ENCODE results near the gene C3orf38.
"Not testable (repeated sequence)": the region's sequence is repeated elsewhere in the genome, so short reads cannot be mapped to it uniquely, and the experiment has no call there.

Gene C3orf38

DNA sequence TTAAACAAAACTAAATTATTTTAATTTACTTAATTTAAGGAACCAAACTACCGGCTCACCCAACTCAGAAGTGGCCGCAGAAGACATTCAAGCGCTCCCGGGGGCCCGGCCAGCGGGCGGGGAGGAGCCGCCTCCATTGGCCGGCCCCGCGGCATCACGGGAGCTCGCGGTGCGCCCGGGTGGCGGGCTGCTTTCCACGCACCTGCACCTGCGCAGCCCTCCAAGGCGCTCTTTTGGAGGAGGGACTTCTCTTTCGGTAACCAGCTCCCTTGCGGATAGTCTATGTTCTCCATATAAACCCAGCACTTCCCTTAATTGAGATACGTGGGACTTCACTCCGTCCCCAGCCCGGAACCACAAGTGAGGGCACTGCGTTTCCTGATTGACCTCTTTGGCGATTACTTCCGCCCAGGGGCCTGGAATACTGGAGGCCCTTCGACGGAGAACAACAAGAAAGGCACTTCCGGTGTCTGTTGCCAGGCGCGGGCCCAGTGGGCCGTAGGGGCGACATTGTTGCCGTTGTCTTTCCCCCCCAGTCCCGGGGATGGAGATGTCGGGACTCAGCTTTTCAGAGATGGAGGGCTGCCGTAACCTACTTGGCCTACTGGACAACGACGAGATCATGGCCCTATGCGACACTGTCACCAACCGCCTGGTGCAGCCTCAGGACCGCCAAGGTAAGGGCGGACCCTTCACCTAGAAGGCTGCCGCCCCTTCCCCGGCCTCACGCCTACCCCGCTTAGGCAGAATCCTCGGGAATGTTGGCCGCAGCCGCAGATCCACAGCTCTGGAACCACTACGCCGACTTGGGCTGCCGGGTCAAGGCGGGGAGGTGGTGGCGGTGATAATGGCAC lies at the start of gene C3orf38:
Gene C3orf38, plus strand, starts transcription at position 451 of the 854 bp plus-strand sequence. Its CDS starts 94 bp downstream, at position 545.
- peak; percentile 81 to 86 for DNase-seq (ENCODE audit: low read depth in 2 of 2)

DNA sequence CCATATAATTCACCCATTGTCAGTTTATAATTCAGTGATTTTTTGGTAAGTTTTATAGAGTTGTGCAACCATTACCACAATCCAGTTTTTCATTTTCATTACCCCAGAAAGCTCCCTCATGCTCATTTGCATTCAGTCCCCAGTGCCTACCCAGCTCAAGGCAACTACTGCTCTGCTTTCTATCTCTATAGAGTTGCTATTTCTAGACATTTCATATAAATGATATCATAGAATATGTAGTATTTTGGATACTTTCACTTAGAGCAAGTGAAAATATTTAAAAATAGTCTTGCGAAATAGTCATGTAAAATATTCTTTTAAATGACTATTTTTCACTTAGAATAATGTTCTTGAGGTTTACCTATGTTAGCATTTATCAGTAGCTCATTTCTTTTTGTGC lies 48.6 kb upstream of the C3orf38 start:
- no peak for DNase-seq (ENCODE audit: low read depth in 2 of 2)

DNA sequence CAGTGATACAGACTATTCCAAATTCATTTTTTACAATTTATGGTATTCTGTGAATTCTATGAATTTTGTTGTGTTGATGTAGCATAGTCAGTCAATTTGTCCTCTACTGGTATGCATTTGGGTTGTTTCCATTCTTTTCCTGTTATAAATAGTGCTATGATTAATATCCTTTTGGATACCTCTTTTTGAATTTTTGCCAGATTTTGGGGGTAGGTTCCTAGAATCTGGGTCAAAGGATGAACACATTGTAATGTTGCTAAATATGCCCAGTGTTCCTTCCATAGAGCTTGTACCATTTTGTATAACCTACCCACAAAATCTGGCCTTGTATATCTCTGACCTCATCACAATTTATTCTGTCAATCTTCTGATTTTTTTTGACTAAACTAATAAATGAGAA lies 44.4 kb upstream of the C3orf38 start:
- DNase-seq (ENCODE audit: low read depth in 2 of 2), result peak in 1 of 2 experiments; percentile 4

DNA sequence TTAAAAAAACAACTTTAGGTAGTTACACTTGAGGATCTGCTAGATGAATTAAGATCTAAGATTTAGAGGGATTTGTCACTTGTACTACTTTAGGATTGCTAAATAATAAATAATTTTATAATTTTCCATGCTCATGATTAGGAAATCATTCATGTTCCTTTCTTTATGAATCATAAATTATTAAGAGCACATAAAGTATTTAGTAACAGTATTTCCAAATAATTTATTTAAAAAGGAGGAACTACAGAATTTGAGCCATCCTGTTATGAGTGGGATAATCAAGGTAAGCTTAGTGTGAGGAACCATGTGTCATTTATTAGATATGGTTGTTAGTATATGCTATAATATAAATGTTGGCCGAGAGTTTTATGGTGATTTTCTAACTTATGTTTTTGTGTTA lies 37.5 kb upstream of the C3orf38 start:
- no peak for DNase-seq (ENCODE audit: low read depth in 2 of 2)

DNA sequence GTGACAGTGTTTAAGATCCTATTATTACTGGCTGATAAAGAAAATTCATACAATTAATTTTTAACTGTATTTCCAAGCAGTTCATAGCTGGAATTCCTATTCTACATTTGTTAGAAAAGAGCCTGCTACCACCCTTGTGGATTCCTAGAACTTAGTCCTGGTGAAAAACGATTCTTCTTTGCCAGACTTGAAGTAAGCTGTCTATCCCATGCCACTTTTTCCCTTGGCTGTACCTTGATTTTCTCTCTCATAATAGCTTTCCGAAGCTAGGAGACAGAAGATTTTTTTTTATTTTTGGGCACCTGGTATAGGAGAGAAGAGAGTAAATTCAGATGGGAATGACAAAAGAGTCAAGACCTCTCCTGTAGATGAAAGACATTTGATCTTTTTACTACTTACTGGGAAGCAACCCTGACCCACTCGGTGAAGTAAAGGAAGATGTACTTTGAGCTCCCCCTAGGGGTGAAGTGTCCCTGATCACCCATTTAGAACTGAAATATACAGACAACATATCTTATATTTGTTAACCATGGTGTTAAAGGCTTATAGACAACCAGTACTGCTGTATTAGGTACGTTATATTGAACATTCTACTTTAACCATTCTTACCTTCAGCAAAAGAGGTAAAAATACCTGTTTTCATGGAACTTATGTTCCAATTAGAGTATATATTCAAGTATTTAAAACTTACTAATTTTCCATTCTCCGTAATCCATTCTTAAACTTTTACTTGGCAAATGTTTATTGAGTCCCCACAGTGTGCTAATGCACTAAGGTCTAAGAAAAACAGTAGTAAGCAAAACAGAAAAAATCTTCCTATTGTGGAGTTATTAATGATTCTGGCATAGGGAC lies 36.2 kb upstream of the C3orf38 start:
- peak; percentile 39 to 41 for DNase-seq (ENCODE audit: low read depth in 2 of 2)

DNA sequence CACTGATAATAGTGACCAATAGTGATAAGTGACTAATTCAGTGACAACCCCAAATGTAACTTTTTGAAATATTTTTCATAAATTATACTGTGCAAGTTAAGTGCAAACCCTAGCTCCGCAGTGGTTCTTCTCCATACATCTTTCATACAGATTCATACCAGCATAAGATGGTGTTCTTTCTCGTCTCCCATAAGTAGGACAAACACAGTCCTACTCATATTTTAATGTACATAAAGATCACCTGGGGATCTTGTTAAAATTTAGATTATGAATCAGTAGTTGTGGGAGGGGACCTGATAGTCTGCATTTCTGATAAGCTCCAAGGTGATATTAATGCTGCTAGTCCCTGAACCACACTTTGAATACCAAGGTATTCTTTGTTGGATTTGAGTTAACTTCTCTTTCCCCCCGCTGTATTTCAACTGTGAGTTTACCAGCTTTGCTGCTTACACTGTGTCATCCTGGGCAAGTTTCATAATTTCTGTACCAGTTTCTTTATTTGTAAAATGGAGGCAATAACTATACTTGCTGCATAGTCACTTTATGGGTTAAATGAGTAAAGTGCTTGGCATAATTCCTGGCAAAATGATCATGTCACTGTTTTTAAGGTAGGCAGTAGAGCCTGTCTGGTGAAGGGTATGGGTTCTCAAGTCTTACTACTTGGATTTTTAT lies 34.7 kb upstream of the C3orf38 start:
- DNase-seq (ENCODE audit: low read depth in 2 of 2), result no peak

DNA sequence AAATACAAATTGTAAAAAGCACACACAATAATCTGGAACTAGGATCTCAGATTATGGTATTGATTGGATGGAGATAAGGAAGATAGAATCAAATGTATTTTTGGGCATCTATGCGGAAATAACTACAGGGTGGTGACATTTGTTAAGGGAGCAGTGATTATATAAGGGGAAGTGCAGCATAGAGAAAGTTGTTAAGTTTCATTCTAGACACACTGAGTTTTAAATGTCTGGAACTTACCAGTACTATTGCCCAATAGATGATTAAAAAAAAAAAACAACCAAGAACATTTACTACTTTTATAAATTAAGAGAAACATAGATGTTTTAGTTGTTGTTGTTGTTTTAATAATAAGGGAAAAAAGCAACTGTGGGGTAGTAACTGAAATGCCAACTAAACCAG lies 32.1 kb upstream of the C3orf38 start:
- DNase-seq (ENCODE audit: low read depth in 2 of 2), result no peak

DNA sequence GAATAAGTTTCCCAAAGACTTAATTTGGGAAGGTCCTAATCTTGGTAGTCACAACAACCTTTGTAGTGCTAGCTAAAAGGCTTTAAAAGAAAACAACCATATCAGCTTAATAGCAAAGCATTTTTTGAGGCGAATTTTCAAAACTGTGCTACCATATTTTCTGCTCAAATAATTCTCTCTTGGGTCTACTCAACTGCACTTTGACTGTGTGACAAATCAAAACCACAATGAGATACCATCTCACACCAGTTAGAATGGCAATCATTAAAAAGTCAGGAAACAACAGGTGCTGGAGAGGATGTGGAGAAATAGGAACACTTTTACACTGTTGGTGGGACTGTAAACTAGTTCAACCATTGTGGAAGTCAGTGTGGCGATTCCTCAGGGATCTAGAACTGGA lies 31.2 kb upstream of the C3orf38 start:
- DNase-seq (ENCODE audit: low read depth in 2 of 2), result not testable (repeated sequence)

DNA sequence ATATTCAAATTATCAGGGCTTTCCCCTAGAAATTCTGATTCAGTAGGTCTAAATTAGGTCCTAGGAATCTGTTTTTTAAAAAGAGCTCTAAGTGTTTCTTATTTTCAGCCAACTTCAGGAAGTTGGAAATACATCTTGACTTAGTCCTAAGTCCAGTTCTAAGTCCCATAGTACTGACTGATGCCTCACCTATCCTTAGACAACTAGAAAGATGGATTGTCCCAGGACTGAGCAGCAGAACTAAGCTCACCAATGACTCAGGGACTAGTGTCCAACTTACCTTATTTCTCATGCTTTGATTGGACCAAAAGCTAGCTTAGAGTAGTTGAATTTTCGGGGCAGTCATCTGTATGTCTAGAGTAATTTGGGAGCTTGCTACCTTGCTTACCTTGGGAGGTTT lies 26.2 kb upstream of the C3orf38 start:
- DNase-seq (ENCODE audit: low read depth in 2 of 2), result no peak

DNA sequence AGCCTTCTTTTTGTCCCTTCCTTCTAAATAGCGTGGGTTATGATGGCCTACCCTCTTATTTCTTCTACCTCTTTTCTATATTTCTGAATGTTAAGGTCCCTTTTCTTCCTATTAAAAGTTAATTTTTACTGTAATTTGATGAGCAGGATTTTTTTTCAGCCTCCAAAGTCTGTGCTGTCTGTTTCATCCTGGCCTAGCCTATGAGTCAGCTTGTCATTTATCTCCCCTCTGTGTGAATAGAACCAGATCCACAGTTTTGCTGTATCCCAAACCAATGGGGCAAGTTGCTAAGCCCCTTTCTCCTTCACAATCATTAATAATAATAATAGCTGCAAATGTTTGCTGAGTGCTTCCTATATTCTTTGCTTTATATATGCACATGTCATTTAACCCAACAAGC lies 18.1 kb upstream of the C3orf38 start:
- DNase-seq (ENCODE audit: low read depth in 2 of 2), result no peak

DNA sequence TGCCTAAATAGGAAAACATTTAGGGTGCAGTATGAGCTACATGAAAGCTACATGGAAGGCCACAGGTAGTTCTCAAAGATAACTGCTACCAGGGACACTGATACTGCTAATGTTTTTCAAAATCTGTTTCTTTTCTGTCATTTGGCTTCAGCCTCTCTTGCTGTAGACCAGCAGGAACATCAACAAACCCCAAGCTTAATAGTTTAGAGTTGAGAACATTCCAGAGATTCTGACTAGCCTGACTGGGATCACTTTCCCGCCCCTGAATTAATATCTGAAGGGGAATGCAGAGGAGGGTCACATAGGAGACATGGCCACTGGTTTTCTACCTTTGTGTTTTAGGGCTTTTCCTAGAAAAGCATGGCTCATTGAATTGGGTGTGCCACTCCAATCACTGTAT lies 16.9 kb upstream of the C3orf38 start:
- no peak for DNase-seq (ENCODE audit: low read depth in 2 of 2)

DNA sequence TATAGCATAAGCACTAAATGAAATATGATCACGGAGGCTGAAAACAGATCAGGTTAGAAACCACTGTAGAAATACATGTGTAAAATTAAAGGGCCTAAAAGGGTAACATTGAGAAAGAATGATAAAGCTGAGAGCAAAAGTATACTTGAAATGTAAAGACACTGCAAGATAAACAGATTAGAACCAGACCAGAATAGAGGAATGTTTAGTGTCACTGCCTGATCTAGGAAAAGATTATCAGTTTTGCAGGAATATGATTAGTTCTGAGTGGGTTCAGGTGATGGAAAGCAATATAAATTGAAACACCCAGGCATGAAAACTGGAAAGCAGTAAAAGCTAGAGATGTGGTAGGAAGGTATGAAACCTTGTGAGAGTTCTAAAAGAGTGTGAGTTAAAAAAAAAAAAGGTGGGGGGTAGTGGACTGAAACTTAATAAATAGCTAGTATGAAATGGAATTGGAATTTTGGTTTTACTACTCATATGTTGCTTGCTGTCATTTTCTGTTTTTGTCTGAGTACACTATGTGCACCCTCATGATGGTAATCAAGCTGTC lies 16.0 kb upstream of the C3orf38 start:
- no peak for DNase-seq (ENCODE audit: low read depth in 2 of 2)

DNA sequence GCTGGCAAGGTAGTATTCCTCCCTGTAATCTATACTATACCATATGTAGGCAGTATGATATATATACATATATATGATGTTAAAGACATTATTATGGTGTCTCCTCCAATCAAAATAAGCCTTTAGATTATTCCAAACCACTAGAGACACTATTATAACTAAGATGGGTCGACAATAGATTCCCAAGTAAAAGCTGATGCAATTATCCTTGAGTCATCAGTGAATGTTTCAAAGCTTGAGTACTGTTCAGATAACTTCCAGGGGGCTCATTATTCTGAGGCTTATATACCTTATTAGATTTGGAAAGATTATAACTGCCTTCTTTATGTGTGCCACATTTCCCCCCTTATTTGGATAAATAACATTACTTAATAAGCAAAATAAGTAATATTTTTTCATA lies 11.9 kb upstream of the C3orf38 start:
- peak; percentile 38 to 40 for DNase-seq (ENCODE audit: low read depth in 2 of 2)

DNA sequence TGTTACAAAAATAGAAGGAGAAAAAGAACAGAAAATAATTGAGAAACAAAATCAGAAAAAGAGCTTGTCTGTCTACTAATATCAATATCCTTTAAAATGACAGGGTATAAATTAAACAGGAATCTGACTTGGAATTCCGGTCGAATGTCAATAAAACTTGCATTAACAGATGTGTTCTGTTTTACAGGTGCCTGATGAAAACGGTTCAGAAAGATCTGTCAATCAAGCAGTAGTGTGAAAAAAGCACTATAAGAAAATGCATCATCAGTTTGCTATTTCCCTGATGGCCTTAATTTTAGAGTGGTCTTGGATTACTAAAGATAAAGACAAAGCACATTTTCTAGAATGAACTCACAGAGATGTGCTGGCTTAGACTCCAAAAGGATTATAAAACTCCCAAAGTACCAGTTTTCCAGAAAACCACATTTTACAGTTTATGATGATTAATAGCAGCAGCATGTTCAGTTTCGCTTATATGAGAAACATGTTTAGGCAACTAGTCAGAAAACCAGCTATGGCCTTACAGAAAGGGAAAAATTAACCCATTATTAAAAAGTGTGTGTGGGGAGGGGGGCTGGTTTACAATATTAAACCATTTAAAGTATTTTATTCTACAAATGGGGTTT lies 8.2 kb upstream of the C3orf38 start:
- peak; percentile 88 for DNase-seq (ENCODE audit: low read depth in 2 of 2)

DNA sequence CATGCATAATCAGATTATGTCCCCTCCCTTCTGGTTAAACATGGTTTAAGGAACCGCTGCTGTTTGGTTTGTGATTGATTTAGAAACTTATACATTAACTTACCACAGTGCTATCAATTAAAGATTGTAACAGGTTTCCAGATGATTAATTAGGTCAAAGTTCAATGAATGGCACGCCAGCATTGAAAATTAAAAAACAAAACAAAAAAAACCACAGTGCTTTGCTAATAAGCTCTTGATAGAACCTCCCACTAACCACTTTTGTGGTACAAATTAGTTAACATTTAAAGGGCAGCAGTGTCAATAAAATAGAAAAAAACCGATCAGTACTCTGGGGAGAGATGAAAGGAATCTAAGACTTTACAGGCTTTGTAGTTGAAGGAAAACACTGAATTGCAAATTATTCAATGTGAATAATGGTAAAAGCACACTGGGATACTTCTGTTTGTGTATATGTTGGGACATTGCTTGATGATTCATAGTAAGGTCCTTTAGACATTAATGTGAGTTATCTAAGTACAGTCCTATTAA lies 7.6 kb upstream of the C3orf38 start:
- DNase-seq (ENCODE audit: low read depth in 2 of 2), result peak in 1 of 2 experiments; percentile 25

DNA sequence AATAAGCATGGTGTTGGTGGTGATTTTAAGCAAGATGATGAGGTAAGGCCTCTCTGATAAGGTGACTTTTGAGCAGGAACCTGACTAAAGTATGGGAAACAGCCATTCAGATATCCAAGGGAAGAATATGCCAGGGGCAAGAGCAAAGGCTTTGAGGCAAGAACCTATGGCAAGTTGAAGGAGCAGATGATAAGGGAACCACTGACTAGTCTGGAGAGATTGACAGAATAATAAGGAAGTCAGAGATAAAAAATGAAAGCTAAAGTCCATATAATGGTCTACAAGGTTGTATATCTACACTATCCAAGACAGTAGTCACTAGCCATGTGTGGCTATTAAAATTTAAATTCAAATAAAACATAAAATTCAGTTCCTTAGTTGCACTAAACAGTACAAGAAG lies 2.5 kb upstream of the C3orf38 start:
- no peak for DNase-seq (ENCODE audit: low read depth in 2 of 2)

DNA sequence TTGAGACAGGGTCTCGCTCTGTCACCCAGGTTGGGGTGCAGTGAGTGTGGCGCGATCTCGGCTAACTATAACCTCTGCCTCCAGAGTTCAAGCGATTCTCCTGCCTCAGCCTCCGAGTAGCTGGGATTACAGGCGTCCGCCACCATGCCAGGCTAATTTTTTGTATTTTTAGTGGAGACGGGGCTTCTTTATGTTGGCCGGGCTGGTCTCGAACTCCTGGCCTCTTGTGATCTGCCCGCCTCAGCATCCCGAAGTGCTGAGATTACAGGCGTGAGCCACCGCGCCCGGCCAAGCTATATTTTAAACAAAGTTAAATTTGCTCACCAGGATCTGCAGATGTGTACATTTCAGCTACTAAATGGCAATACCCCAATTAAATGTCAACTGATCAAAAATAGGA lies 1.1 kb upstream of the C3orf38 start:
- no peak for DNase-seq (ENCODE audit: low read depth in 2 of 2)

DNA sequence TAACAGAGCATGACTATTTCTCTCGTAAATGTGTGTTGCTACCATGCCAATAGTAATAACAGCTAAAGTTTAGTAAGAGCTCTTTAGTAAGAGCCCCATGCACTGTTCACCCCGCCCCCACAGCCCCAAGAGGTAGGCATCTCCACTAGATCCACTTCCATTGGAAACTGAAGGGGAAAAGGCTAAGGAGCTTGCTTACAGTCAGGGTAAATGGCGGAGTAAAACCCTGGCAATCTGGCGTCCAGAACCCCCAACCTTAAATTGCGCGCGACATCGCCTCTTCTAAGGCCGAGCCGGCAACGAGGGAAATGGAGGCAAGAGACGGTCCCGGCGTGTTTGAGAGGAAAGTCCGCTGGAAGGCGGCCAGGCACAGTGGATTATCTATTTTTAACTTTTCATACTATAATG lies 654 bp upstream of the C3orf38 start:
- no peak for DNase-seq (ENCODE audit: low read depth in 2 of 2)

DNA sequence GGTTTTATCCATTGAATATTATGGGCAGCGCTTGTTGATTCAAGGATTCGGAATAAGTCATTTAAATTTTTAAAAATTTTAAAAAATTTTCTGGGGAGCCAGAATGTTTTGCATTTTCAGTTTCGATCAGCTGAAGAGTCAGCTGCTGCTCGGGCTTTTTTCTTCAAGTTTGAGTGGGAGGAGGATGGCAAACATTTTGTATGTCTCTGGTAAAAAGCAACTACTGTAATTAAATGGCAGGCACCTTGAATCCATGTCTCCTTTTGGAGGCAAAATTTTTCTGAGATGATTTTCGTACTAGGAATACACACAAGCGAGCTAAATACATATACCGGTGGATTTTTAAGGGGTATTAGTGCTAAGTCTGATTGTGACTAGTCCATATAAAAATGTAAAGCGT lies 612 bp downstream of the C3orf38 start:
- DNase-seq (ENCODE audit: low read depth in 2 of 2), result no peak

DNA sequence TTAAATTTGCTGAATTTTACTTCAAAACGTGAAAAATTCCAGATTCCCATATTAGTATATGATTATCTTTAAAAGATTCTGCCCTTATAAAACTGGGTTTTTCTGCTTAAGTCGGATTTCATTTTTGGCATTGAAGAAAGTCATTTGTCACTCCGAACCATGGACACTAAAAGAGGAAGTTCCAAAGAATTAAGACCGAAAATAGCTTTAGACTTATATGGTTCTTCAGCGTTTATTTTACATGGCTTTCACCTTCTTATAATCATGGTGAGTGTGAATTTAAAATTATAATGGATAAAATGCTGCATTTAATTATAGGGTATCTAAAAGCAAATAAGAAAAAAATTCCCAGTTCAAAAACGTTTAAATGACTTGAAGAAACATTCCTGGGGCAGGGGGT lies 1.0 kb downstream of the C3orf38 start:
- no peak for DNase-seq (ENCODE audit: low read depth in 2 of 2)

DNA sequence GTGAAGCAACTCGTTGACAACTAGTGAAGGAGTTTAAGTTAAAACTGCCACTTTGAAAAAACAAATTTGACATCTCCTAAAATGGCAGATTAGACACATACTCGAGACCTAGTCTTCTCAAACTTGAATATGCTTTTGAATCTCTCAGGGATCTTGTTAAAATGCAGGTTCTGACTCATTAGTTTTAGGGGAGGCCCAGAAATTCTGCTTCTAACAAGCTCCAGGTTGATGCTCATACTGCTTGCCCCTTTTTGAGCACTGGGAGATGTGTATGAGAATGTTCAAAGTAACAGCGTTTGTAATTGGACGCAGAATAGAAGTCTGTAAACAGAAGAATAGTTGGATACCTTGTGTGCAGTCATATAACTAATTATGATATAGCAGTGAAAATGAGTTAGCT lies 1.6 kb downstream of the C3orf38 start:
- no peak for DNase-seq (ENCODE audit: low read depth in 2 of 2)
